ENCODE results near the gene AP1S3.
A peak's percentile ranks its signal among the peaks of the same experiment; 100 is the strongest.
"Not testable (repeated sequence)": the region's sequence is repeated elsewhere in the genome, so short reads cannot be mapped to it uniquely, and the experiment has no call there.

Gene AP1S3

DNA sequence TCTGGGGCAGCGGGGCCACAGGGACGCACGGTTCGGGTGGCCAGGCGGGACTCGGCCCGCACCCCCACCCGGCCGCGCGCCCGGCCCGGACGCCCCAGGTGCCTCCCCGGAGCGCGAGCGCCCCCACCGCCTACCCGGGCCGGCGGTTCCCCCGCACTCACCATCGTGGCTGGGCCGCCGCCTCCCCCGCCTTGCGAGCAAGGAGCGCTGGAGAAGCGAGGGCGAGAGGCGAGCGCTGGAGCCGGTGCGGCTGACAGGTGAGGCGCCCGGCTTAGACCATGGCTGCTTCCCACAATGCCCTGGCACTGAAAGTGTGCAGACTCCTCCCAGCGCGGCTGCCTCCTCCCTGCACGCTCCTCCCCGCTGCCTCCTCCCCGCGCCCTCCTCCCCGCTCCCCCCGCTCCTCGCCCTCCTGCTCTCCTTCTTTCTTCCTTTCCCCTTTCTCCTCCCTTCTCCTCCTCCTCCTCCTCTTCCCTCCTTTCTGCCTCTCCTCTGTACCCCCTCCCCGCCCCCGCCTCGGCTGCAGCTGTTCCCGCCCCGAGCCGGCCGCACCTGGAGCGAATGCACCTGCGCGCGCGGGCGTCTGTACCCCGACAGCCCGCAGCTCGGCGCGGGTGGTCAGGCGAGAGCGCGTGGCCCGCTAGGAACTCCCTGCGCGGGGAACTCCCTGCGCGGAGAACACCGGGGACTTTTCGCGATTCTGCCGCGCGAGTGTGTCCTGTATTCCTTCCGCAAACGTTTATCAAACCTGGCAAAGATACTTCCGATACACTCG, at the start of gene AP1S3:
AP1S3 (minus strand) TSS at position 296 of the 775 bp plus-strand sequence; CDS start at position 164, 132 bp downstream.
- peak; percentile 17 to 70 for DNase-seq

DNA sequence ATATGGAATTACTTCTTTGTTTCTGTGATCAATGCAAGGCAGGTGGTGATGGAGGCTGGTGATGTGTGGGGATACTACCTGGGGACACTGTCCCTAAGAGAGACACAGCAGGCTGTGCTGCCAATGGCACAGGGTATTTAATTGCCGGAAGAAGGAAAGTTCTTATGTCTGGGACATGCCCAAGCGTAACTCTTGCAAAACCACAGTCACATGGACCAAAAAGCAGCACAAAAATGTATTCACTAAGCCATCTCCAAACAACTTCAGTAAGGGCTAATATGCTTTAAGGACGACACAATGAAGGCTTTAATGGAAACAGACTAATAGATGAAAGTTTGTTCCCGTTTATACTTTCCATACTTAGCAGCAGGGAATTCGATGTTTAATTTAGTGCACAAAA, 49.7 kb upstream of the AP1S3 start:
- no peak for DNase-seq

DNA sequence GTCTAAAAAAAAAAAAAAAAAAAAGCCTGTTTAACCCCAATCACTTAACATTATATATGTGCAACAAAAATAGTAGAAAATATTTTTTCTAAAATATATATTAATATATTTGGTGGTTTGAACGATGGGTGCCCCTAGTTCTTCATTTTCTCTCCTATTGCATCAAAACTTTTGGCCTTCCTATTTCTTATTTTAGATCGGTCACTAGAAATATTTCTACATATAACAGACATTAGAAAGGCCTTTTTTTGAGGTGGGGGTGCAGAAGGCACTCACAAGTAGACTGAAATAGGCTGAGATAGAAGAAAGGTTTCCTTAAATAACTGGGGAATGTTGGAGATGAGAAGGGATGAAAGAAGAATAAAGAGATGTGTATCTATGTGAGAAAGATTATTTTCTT, 49.3 kb upstream of the AP1S3 start:
- no peak for DNase-seq

DNA sequence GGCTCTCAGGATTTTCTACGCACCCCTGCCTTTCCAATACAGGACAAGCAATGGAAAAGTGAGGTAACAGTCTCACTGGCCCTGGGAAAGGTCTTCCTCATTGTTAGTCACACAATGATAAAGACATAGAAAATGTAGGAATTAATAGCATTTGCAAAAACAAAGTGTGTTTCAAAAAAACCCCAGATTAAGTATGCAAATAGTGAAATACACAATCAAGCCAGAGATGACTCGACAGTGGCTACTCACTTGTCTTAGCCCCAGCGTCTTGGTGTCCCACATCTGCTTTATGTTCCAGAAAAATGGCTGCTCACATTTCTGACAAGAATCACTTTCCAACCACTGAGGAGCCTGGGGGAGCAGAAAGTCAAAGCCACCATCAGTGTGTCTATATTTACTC, 47.0 kb upstream of the AP1S3 start:
- no peak for DNase-seq

DNA sequence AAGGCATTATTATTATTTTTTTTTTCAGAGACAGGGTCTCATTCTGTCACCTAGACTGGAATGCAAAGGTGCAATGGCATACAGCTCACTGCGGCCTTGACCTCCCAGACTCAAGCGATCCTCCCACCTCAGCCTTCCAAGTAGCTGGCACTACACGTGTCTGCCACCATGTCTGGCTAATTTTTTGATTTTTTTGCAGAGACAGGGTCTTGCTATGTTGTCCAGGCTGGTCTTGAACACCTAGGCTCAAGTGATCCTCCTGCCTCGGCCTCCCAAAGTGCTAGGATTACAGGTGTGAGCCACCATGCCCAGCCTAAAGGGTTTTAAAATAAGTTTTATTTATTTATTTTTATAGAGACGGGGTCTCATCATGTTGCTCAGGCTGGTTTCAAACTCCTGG, 45.3 kb upstream of the AP1S3 start:
- DNase-seq = no peak

DNA sequence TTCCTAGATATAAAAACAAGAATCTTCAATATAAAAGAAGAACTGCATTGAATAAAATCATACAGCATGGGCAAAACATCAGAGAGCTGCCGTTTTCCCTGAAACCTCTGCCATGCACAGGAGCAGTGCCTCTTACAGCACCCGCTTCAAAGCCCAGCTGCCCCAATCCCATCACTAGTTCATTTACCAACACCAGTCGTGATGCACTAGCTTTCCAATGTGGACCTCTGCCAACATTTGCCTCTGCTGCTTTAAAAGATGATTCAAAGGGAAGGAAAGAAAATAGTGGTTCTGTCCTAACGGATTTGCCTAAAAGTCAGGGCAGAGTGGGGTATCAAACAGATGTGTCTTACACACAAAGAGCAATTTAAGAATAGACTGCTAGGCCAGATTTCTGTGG, 43.4 kb upstream of the AP1S3 start:
- no peak for DNase-seq

DNA sequence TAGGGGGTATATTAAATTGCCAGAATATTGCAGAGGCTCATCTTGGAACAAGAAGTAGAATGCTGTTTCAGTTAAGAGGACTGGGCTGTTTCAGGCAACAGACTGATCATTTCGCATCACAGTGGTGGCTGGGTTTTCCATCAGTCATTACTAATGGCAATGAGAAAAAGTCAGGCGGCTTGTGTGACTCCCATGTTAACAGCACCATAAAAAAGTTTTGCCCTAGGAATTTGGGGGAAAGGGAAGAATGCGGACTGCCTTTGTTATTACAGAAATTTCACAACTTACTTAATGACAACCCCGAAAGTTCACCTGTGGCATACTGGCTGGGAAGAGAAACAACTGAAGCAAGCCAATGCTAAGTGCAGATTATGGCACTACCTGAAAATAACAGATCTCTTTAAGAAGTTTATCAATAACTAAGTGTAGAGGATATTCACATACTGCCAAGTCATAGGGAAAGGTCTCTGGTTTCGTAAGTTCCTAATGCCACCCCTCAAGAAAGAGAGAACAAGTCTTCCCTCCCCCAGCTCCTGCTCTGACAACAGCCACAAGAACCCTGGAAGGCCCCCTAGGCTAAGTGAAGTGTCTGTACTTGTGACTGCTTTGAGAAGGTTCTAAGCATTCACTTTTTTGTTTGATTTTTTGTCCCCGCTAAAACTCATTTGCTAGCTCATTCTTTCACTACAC, 40.5 kb upstream of the AP1S3 start:
- DNase-seq = no peak

DNA sequence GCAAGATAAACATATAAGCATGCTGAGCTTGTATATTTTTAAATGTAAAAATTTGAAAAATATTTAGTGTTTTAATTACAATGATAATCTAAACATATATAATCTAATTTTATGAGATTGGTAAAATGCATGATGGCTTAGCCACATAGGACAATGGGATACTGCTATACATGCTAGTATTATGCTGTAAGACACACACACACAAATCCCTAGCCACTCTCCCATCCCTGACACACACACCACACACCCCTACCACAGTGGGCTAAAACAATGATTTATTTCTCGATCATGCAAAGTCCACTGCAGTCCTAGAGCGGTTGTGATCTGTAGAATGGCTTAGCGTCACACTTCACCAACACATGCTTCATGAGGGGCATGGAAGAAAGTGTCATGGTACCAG, 36.3 kb upstream of the AP1S3 start:
- no peak for DNase-seq

DNA sequence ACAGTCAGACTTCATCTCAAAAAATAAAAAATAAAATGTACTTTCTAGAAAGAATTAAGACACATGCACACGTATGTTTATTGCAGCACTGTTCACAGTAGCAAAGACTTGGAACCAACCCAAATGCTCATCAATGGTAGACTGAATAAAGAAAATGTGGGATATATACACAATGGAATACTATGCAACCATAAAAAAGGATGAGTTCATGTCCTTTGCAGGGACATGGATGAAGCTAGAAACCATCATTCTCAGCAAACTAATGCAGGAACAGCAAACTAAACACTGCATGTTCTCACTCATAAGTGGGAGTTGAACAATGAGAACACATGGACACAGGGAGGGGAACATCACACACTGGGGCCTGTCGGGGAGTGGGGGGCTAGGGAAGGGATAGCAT, 35.4 kb upstream of the AP1S3 start:
- DNase-seq = not testable (repeated sequence)

DNA sequence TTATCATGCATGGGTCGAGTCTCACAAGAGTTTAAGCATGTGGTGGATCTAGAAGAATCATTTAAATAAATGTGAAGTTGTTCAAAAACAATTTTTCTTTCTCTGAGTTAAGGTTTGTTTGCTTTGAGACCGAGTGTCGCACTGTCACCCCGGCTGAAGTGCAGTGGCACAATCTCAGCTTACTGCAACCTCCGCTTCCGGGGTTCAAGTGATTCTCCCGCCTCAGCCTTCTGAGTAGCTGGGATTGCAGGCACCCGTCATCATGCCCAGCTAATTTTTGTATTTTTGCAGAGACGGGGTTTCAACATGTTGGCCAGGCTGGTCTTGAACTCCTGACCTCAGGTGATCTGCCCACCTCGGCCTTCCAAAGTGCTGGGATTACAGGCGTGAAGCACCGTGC, 34.3 kb upstream of the AP1S3 start:
- DNase-seq = not testable (repeated sequence)

DNA sequence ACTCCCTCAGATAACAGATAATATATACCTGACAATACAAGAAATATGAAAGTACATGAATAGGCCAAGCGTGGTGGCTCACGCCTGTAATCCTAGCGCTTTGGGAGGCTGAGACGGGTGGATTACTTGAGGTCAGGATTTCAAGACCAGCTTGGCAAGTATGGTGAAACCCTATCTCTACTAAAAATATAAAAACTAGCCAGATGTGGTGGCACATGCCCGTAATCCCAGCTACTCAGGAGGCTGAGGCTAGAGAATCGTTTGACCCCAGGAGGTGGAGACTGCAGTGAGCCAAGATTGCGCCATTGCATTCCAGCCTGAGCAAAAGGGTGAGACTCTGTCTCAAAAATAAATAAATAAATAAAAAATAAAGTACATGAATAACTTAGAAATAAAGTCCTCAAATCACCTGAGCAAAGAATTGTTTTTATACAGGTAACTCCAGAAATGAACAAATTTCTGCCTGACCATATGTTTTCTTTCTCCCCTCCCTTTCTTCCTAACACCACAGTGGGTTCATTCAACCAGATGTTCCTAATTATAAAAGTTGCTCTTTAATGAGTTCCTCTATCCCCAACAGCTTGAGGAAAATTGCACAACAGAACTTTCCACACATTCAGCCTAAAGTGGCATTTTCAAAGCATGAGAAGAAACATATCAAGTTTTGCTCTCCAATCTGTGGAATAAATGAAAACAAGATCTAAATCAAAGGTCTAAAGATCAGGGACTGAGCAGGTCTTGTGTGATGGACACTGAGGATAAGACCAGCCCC, 33.6 kb upstream of the AP1S3 start:
- no peak for DNase-seq

DNA sequence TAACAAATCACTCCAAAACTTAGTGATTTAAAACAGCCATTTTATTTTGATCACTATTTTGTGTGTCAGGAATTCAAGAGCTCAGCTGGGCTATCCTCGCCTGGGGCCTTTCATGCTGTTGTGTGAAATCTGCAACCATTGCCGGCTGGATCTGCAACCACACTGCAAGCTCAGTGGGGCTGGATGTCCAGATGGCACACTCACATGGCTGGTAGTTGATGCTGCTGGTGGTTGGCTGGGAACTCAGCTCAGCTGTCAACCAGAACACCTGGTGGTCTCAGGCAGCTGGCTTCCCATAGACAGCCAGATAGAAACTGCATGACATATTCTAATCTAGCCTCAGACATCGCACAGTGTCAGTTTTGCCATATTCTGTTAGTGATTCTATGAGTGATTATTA, 30.6 kb upstream of the AP1S3 start:
- DNase-seq = no peak

DNA sequence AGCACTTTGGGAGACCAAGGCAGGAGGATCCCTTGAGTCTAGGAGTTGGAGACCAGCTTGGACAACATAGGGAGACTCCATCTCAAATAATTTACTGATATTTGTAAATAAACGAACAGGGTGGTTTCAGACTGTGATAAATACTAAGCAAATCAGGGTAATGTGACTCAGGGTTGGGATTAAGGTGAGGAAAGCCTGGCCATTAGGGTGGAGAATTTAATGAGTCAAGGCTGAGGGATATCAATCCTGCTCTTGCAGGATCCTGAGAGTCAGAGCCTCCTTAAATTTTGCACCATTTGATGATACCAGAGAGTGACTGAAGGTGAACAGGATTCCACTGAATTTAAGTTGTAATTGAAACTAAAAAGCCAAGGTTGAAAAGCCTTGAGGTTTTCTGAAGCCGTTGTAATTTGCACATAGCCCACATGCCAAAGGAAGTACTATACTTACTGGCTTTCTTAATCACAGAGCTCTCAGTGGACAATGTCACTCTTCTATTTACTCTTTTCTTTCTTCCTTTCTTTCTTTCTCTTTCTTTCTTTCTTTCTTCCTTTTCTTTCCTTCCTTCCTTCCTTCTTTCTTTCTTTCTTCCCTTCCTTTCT, 28.6 kb upstream of the AP1S3 start:
- no peak for DNase-seq

DNA sequence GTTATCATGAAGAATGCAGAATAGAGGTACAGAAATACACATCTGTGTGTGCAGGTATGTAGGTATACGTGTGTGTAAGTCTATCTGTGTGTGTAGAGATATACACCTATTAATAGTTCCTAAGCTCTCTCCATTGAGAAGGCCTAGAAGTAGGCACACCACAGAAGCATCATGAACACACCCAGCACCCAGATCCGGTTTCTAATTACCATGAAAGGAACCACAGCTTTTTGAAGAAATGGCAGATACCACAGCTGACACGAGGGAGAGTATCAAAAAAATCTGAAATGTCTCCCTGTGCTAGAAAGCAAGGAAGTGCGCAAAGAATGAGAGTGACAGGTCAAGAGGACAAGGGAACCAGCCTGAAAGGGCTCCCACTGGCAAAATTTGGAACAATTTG, 27.7 kb upstream of the AP1S3 start:
- DNase-seq = no peak

DNA sequence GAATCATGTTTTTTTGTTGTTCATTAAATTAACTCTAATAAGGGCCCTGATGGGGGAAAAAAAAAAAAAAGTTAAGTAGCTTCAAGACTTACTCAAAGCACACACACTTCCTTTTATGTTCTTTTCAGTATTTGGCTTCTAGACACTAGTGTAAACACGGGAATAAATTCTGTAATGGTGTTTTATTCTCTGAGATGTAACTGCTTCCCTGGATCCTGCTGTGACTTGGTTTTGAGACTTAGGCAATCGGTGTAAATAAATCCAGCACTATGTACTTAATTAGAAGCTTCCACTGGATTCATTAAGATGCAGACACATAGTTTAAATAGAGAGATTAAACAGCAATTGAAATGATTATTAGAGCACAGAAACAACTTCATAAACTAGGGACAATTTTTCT, 26.1 kb upstream of the AP1S3 start:
- DNase-seq = no peak

DNA sequence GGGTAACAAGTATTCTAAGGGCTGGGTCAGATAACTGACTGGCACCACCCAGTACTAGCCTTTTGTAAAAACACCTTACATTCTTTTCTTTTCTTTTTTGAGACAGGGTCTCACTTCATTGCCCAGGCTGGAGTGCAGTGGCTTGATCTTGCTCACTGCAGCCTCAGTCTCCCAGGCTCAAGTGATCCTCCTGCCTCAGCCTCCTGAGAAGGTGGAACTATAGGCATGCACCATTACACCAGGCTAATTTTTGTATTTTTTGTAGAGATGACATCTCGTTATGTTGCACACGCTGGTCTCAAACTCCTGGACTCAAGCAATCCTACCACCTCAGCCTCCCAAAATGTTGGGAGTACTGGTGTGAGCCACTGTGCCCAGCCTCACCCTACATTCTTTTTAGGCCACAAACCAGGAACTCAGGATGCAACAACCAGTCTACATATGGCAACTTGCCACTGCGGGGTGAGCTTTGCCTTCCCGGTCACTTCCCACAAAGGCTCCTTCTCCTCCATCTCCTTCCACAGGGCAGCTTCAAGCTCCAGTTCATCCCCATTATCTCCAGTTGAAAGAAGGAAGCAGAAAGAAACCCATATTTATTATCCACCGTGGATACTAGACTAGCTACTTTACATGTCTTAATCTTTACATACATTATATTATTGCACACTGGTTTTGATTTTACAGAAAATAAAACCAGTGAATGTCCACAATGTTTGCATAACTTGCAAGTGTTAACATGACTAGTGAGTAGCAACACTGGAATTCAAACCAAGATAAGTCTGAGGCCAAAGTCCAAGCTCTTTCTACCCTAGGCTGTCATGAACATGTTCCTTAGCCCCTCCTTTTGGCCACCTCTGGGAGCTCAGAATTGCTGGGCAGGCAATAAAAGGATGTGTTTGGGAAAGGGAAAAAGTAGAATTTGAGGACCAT, 23.7 kb upstream of the AP1S3 start:
- peak in 1 of 2 experiments; percentile 22 for DNase-seq

DNA sequence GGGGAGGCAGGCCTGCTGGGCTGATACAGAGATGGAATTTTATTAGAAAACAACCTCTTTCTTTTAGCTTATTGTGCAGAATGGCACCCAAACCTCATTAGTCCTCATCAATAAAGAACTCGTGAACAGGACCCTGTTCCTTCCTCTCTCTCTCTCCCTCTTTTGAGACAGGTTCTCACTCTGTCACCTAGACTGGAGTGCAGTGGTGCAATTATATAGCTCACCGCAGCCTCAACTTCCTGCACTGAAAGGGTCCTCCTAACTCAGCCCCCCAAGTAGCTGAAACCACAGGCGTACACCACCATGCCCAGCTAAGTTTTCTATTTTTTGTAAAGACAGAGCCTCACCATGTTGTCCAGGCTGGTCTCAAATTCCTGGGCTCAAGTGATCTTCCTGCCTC, 21.7 kb upstream of the AP1S3 start:
- no peak for DNase-seq

DNA sequence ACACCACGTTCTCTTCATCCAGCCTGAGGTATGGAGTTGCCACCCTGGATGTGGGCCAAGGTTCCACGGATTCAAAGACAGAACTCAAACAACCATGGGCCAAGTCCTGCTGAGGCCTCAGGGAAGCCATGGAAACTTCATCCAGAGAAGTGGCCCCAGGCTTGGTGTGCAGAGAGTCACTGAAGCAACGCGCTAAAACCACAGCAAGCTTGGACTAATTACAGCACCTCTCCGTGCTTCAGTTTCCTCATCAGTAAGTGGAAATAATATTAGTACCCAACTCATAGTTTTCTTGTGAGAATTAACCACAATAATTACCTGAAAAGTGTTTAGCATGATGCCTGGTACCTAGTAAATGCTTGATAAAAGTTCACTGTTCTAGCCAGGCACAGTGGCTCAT, 19.2 kb upstream of the AP1S3 start:
- no peak for DNase-seq

DNA sequence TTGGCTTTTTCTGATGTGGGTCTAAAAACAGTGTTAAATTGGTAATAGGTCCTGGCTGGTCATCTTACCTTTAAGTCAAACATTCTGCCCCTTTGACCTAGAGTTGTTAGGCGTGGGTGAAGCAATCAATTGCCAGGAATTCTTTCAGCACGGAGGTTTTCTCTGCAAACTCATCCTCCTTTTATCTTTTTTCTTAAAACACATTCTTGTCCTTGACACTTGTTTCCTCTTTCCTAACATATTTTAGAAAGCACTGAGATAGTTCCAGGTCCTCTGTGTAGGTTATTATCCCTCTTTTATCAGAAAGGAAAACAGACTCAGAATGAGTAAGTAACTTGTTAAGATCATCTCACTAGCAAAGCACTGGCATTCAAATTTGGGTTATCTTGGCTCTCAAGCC, 18.6 kb upstream of the AP1S3 start:
- no peak for DNase-seq

DNA sequence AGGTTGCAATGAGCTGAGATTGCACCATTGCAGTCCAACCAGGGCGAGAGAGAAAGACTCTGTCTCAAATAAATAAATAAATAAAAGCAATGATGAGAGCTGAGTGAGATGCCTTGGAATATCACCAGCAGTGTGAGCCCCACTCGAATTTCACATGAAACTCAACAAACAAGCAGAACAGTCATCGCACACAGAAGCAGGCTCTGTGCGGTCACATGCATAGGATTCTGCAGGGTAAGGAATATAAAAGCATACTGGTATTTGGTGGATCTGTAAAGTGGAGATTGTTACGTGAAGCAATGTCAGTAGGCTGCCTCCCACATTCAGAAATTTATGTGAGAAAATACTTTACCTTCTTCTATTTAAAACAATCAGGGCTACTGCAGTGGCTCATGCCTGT, 18.0 kb upstream of the AP1S3 start:
- DNase-seq = no peak

DNA sequence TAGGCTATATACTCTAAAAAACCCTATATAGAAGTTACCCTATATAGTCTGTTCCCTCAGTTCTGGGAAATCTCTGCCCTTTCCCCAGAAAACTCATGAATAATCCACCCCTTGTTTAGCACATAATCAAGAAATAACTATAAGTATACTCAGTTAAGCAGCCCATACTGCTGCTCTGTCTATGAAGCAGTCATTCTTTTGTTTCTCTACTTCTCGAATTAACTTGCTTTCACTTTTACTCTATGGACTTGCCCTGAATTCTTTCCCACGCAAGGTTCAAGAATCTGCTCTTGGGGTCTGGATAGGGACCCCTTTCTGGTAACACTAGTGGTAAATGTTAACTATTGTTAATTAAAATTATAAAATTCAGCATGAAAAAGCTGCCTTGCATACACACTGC, 17.4 kb upstream of the AP1S3 start:
- no peak for DNase-seq

DNA sequence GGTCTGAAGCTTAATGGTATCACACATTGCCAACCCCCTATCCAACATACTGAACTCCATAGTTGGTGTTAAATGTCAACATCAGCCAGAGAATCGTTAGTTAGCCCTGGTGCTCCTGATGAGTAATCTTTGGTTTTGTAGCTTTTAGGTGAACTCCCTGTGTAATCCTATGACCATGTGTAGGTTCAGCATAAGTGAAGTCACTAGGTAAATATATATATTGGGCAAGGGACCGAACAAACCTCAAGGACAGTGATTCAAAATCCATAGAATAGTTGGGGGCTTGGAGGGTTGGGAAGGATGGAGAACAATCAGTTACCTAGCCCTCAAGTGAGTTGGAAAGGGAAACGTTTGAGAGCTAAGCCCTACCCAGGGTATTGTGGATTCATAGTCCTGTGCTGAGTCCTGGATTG, 16.0 kb upstream of the AP1S3 start:
- no peak for DNase-seq

Measured in SW 1271 (cell line).